NOMO-1 treated with DMSO at 0.1 percent for 48 hours (cell line): ENCODE measurements around the gene CPXM1.
"Not testable (repeated sequence)": the region's sequence is repeated elsewhere in the genome, so short reads cannot be mapped to it uniquely, and the experiment has no call there.

Source experiments
- DNase-seq: peaks from one replicate; lab custom pipeline; 2025; ENCODE audit not compliant: unreplicated experiment; lab: John Stamatoyannopoulos, UW

CPXM1 gene

GRCh38 chr20:2822073-2822472, 21.6 kb upstream of the CPXM1 start:
- no peak for DNase-seq

GRCh38 chr20:2820896-2821869, 20.8 kb upstream of the CPXM1 start:
- DNase-seq = no peak

GRCh38 chr20:2820084-2820895, 19.9 kb upstream of the CPXM1 start:
- DNase-seq = no peak

- no peak for DNase-seq
These were observed 17.6 kb upstream of the CPXM1 start for GRCh38 chr20:2817891-2818595.

GRCh38 chr20:2817341-2817726, 16.9 kb upstream of the CPXM1 start:
- no peak for DNase-seq

GRCh38 chr20:2816583-2817340, 16.3 kb upstream of the CPXM1 start:
- DNase-seq = no peak

- no peak for DNase-seq
These were observed 15.7 kb upstream of the CPXM1 start, which contains the start of gene TMEM239 for GRCh38 chr20:2816030-2816582. TMEM239 (plus strand) TSS chr20:2816364; CDS start chr20:2816555, 191 bp downstream.

- DNase-seq = no peak
These were observed 14.9 kb upstream of the CPXM1 start for GRCh38 chr20:2815242-2815900.

- no peak for DNase-seq
These were observed 14.2 kb upstream of the CPXM1 start, which contains the start of gene C20orf141 for GRCh38 chr20:2814587-2815051. C20orf141 (plus strand) TSS chr20:2814987; CDS start chr20:2815185, 198 bp downstream.

- no peak for DNase-seq
These were observed 13.6 kb upstream of the CPXM1 start for GRCh38 chr20:2814076-2814475.

GRCh38 chr20:2812189-2812588, 11.8 kb upstream of the CPXM1 start:
- no peak for DNase-seq

- DNase-seq = no peak
These were observed 9.3 kb upstream of the CPXM1 start for GRCh38 chr20:2809690-2810089.

GRCh38 chr20:2807929-2808328, 7.5 kb upstream of the CPXM1 start:
- not testable (repeated sequence) for DNase-seq

GRCh38 chr20:2807019-2807418, 6.6 kb upstream of the CPXM1 start:
- no peak for DNase-seq

- DNase-seq = no peak
These were observed 5.9 kb upstream of the CPXM1 start for GRCh38 chr20:2806351-2806701.

GRCh38 chr20:2805689-2806350, 5.4 kb upstream of the CPXM1 start:
- DNase-seq = no peak

- DNase-seq = no peak
These were observed 4.6 kb upstream of the CPXM1 start for GRCh38 chr20:2804852-2805688.
